SU-DHL-6 (cell line): ENCODE data around the gene GPC3.

ENCODE experiments used
- CTCF ChIP-seq: fragments of 200-600 bp; sonication (generic); IDR thresholded peaks from one replicate; pipeline ENCODE4 v1.5.1; 2017; ENCODE audit warnings: antibody characterized with exemption, mild to moderate bottlenecking, low read length, moderate library complexity; ENCODE audit not compliant: insufficient read depth, poor library complexity, severe bottlenecking
- EZH2phosphoT487 ChIP-seq: fragments of 200-600 bp; sonication (generic), shearing (Covaris generic); conservative IDR thresholded peaks from 2 replicates; pipeline ENCODE4 v1.6.1; 2018; ENCODE audit warnings: mild to moderate bottlenecking, antibody characterized with exemption, low read length, moderate library complexity, mixed read lengths

GRCh38 chrX:133544115-133544514, 441.3 kb downstream of the GPC3 start:
- TF ChIP-seq CTCF, result no peak
- no peak for TF ChIP-seq EZH2phosphoT487
